Right cardiac atrium (tissue), 5 donors: ENCODE measurements around the gene EMC1. TPM values are rescaled to one million over a fixed set of nuclear protein-coding genes. Genes with fewer than 3 reads are reported as not detected.

Experiments used
- ATAC-seq, 2 donors: fragments of 200-7000 bp; cut with Tn5 transposase; one replicate each; pipeline versions ENCODE4 v1.8.0 to v1.9.1; 2020; ENCODE audit warnings: moderate library complexity in 2 of 2, mild to moderate bottlenecking in 1 of 2
- DNase-seq, 3 donors: peaks; one replicate each; pipeline ENCODE4 v3.0.0-alpha.2; 2020
- H3K27ac ChIP-seq: one replicate; pipeline ENCODE4 v1.5.1; 2013; ENCODE audit warnings: mild to moderate bottlenecking, low read length, control low read depth, moderate library complexity
- H3K27me3 ChIP-seq: one replicate; pipeline ENCODE4 v1.6.1; 2013; ENCODE audit not compliant: control insufficient read depth, insufficient read depth
- H3K4me1 ChIP-seq: one replicate; pipeline ENCODE4 v1.6.1; 2013; ENCODE audit warnings: low read length; ENCODE audit not compliant: control insufficient read depth, insufficient read depth
- H3K4me3 ChIP-seq: one replicate; pipeline ENCODE4 v1.5.1; 2013; ENCODE audit warnings: low read length, control low read depth
- H3K9me3 ChIP-seq: one replicate; pipeline ENCODE4 v1.6.1; 2013; ENCODE audit warnings: low read length; ENCODE audit not compliant: control insufficient read depth
- WGBS: extraction: QIAGEN DNeasy Blood & Tissue Kit; methylation state at CpG from one replicate; pipeline ENCODE4 v1.1.7; 2013; 5-methylcytosine and 5-hydroxymethylcytosine counted together
- intact Hi-C, 4 donors: fragments of 100-400 bp; cut with DNase I; formaldehyde crosslinking; loops; one replicate each; pipeline versions ENCODE4 v1.11.0 to v1.14.0; 2022 to 2023
- polyA plus RNA-seq: library from polyadenylated mRNA; stranded (reverse); fragments of 200-250 nt; gene quantifications from one replicate; pipeline ENCODE4 v1.2.3, GENCODE V29; 2013
- total RNA-seq, 4 donors: library from RNA; stranded (reverse); fragmentation: NEBNext Ultra II Directional; extraction: Animal tissue kit (Norgen Biotek cat#: 25700); gene quantifications; one replicate each; pipeline ENCODE4 v1.2.1, GENCODE V29; 2021
- donor health status: healthy with polysubstance abuse.
- donor health status: DM: no; HTN: yes; CAD: no.
- donor health status: DM: no; HTN: no; CAD: no.
- donor health status: DM: no; HTN: yes; CAD: no; lungs with severe emphysema.
- donor health status: DM: yes; HTN: yes; CAD: no.

The EMC1 gene
- total and polyA plus RNA-seq, 5 donors, result 11.5 to 31.9 (median 30.3) TPM

DNA sequence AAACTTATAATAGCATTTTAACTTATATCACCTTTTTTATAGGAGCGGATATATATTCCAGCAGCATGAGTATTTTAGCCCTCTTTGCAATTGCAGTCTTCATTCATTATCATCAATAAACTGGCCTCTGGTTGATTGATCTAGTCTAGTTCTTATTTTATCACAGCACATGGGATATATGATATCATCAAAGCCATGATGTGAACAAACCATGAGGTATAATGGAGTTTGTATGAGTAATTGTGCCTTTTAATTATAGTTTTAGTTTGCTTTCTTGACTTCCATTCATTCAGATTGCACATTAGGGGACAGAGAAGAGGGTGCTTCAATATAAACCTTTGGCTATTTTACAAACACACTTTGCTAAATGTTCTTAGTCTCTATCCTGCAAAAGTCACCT lies 37.7 kb downstream of the EMC1 start:
- Histone ChIP-seq H3K27me3 (no peaks in the 10 kb centered on the region), H3K27ac (no peak overlapping the region), H3K4me3 (no peak overlapping the region), H3K9me3 (no peaks in the 10 kb centered on the region), H3K4me1 (peaks cover 3% of the 10 kb centered on the region)
- DNase-seq, result no peak
- 98% methylated on average over 1 of the region's 1 CpG for WGBS
- intact Hi-C loops, result no loop called here
- no peak for ATAC-seq

DNA sequence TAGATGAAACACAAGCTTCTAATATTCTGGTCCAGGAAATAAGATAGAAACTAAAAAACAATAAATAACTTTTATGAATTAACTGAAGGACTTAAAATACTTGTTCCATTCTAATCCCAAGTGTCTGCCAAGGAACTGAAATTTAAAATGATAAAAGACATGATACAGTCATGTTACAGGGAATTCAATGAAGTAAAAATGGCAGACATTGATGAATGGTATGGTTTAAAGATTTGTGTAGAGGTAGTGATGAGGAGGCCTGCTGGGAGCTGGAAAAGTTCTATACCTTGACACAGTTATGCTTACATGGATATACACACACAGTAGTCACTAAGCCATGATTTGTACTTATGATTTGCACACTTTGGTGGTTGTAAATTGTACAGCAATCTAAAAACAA lies 39.2 kb downstream of the EMC1 start:
- intact Hi-C loops, result no loop called here
- no peak for DNase-seq
- ATAC-seq, result no peak
- Histone ChIP-seq H3K27ac (no peak overlapping the region), H3K4me1 (peaks cover 5% of the 10 kb centered on the region), H3K27me3 (no peaks in the 10 kb centered on the region), H3K9me3 (no peaks in the 10 kb centered on the region), H3K4me3 (no peak overlapping the region)

DNA sequence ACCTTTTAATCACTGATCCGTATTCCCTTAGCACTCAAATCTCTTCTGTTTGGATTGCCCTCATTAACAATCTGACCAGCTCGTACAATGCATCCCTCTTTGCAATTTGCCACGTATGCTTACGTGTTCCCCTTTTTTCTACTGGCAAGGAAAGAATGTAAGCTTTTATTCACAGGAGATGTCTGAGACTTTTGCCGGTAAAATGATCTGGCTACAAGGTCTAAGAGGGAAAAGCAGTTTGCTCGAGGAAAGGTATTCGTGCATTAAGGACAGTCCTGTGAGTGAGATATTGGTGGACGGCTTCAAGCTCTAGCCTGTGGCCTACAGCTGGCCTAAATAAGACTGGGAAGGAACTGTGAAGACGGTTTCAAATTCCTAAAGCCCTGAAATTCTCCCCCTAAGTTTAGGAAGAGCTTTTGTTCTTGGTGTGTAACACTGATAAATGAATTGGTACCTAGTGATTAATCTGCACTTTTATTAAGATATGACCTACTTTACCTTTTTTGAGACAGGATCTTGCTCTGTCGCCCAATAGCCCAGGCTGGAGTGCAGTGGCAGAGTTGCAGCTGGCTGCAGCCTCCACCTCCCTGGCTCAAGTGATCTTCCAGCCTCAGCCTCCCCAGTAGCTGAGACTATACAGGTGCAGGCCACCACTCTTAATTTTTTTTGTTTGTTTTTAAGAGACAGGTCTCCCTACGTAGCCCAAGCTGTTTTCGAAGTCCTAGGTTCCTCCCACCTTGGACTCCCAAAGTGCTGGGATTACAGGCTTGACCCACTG lies 40.4 kb downstream of the EMC1 start:
- Histone ChIP-seq H3K4me1 (peaks cover 7% of the 10 kb centered on the region), H3K27ac (peak overlapping the region; percentile 93), H3K4me3 (peak overlapping the region; percentile 88), H3K9me3 (no peaks in the 10 kb centered on the region), H3K27me3 (no peaks in the 10 kb centered on the region)
- ATAC-seq (no peak), DNase-seq (no peak)
- intact Hi-C loops, result no loop called here
- WGBS, result 22% methylated on average over 12 of the region's 12 CpGs

DNA sequence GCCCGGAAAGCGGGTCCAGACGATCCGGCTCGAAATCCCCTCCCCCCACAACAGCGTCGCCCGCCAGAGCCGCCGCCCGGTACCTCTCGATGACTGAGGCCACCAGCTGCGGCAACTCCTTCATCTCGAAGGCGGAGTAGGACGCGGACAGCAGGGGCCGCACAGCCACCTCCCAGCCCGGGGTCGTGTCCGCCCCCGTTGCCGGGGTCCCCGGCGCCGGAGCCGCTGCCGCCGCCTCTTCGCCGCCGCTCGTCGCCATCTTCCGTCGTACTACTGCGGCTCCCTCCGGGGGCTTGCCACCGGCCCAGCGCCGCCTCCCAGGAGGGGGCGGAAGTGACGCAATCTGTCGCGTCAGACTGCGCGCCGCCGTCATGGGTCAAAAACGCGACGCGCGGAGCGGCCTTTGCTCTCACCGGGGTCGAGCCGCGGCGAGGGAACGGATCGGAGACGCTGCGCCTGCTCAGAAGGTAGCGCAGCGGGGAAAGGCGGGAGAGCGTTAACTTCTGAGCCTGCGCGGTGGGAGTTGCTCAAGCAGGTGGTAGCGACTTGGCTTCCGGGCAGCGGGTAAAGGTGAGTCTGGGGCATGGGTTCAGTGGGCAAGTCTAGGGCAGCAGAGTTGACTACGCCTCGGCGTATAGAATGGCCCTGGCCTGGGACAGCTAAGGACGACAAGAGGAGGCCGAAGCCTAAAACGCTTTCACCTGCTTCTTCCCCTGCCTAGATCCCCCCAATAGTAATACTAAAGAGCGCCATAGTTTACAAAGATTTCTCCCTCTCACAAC lies 41.1 kb downstream of the EMC1 start, which contains the start of gene UBR4:
TSS of gene UBR4 (minus strand) at position 277 of the 782 bp plus-strand sequence. CDS start at position 259, 18 bp downstream.
- peak; percentile 98 to 99 for ATAC-seq
- peaks cover 7% of the 10 kb centered on the region for H3K4me1 ChIP-seq
- intact Hi-C loops, result loop anchor here in 1 of 4 donors (10.0 kb wide), 1 partner anchor 445 kb away; no protein-coding TSS in a partner anchor
- peak; percentile 95 to 98 (median 98) for DNase-seq
- peak within 1 kb of the TSS; percentile 93 for H3K27ac ChIP-seq
- H3K4me3 ChIP-seq, result peak within 1 kb of the TSS; percentile 88
- H3K9me3 ChIP-seq, result no peaks in the 10 kb centered on the region
- under 1% methylated on average over 80 of the region's 80 CpGs for WGBS
- H3K27me3 ChIP-seq, result no peaks in the 10 kb centered on the region

DNA sequence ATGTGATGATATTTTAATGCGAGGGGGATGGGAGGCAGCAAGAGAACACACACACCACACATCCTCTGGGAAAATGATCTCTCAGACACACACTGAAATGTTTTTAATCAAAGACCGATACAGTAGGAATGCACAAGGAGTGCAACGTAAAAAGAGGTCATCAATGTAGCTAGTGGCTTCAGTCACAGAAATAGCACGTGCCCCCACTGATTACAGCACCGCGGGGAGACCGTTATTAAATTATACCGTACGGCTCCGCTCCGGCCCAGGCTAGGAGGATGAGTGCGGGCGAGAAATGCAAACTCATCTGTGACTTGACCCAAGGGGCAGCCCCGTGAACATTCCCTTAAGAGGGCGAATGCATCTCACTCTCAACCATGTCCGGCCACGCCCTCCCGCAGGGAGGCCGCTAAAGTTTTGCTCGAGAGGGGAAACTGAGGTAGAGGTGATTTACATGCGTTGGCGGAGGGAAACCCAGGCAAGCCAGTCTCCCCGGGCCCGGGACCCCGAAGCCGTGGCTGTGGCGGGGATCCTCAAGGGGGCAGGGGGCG lies 41.8 kb downstream of the EMC1 start:
- Histone ChIP-seq H3K27ac (peak overlapping the region; percentile 90), H3K27me3 (no peaks in the 10 kb centered on the region), H3K4me1 (peaks cover 7% of the 10 kb centered on the region), H3K9me3 (no peaks in the 10 kb centered on the region), H3K4me3 (peak overlapping the region; percentile 88)
- ATAC-seq, result peak; percentile 40 to 57
- under 1% methylated on average over 28 of the region's 28 CpGs for WGBS
- intact Hi-C loops, result loop anchor here in 1 of 4 donors (10.0 kb wide), 1 partner anchor 445 kb away; no protein-coding TSS in a partner anchor
- peak in 1 of 3 donors; percentile 39 for DNase-seq

DNA sequence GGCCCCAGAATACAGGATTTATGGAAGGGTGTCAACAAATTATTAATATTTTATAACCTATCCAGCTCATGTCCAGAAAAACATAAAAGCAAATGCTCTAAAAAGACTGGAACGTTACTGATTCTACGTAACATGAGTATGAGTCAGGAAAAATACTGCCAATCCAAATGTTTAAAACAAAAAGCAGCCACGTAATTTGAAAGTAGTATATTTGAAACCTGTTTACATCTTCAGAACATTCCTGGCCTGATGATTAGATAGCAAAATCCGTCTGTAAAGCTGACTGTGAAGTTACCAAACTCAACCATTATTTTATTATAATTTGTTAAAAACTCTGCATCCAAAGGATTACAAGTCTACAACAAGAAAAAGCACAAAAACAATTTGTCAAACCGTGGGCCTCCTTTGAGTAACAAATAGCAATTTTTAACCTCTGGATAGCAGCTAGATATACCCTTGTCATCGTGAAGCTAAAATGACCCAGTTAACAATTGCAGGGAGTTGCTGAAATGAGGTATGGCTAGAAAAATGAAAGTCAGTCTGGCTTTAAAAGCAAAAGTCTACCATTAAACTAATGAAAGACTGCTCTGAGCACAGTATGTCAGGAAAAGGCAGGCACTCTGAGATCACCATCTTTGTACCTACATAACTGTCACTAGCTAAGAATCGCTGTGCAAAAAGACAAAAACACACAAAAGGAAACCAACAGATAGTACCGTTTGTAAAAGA lies 42.5 kb downstream of the EMC1 start:
- no peaks in the 10 kb centered on the region for H3K27me3 ChIP-seq
- H3K4me3 ChIP-seq, result peak overlapping the region; percentile 88
- intact Hi-C loops, result loop anchor here in 1 of 4 donors (10.0 kb wide), 1 partner anchor 446 kb away; no protein-coding TSS in a partner anchor
- DNase-seq (no peak), ATAC-seq (no peak)
- 15% methylated on average over 8 of the region's 8 CpGs for WGBS
- no peaks in the 10 kb centered on the region for H3K9me3 ChIP-seq
- no peak overlapping the region for H3K27ac ChIP-seq
- H3K4me1 ChIP-seq, result peaks cover 7% of the 10 kb centered on the region

DNA sequence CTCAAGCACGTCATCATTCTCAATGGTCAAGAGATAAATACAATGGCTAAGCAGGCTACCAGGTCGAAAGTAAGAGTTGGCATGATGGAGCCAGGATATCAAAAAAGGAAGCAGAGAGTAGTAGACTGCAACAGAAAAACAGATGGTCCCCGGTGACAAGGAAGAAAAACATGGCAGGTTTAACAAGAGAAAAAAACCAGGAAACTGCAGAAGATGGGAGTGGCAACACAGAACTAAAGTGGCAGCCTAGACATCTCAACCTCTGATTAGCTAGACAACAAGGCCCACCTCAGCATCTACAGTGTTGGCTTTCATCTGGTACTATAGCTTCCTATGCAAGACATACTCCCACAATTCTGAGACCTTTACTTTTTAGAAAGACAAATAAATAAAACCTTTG lies 44.4 kb downstream of the EMC1 start:
- Histone ChIP-seq H3K9me3 (no peaks in the 10 kb centered on the region), H3K27me3 (no peaks in the 10 kb centered on the region), H3K4me3 (no peak overlapping the region), H3K4me1 (peaks cover 7% of the 10 kb centered on the region), H3K27ac (no peak overlapping the region)
- WGBS, result 56% methylated on average over 3 of the region's 3 CpGs
- DNase-seq (no peak), ATAC-seq (no peak)
- intact Hi-C loops, result loop anchor here in 1 of 4 donors (10.0 kb wide), 1 partner anchor 448 kb away; no protein-coding TSS in a partner anchor

DNA sequence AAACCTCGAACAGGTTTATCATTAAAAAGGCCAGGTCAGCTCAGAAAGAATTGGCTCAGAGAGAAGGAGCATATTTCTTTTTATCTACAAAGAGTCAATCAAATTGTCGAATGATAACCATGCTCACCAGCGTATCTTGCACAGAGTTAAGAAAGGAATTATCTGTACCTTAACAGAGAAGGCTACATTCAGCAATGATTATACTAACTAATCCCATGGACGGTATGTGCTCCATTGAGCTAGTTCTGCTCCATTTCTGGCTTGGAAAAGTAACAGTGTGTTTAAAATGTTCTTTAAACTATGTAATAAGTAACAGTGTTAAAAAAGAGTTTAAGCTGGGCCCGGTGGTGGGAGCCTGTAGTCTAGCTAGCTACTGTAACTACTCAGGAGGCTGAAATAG lies 45.5 kb downstream of the EMC1 start:
- no peak overlapping the region for H3K4me3 ChIP-seq
- H3K27me3 ChIP-seq, result no peaks in the 10 kb centered on the region
- H3K9me3 ChIP-seq, result no peaks in the 10 kb centered on the region
- ATAC-seq (no peak), DNase-seq (no peak)
- H3K4me1 ChIP-seq, result peaks cover 6% of the 10 kb centered on the region
- H3K27ac ChIP-seq, result no peak overlapping the region
- intact Hi-C loops, result loop anchor here in 1 of 4 donors (10.0 kb wide), 1 partner anchor 449 kb away; no protein-coding TSS in a partner anchor
- 50% methylated on average over 5 of the region's 5 CpGs for WGBS

DNA sequence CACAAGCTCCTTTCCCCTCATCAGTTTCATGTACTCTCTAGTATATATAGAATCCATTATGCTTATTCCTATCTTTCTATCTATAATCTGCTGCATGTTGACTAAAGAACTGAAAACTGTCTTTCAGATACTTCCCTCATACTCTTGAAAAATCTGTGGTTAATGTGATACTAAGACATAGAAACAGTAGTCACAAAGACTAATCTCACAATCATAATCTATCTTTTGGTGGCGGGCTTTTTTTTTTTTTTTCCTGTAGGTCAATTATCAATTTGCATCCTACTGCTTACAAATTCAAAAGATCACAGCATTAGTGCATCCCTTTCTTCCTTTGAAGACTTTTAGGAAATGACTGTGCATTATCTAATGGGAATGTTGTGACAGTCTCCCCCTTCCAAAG lies 45.9 kb downstream of the EMC1 start:
- no peak overlapping the region for H3K4me3 ChIP-seq
- intact Hi-C loops, result loop anchor here in 1 of 4 donors (10.0 kb wide), 1 partner anchor 449 kb away; no protein-coding TSS in a partner anchor
- H3K4me1 ChIP-seq, result peaks cover 4% of the 10 kb centered on the region
- ATAC-seq, result no peak
- H3K9me3 ChIP-seq, result no peaks in the 10 kb centered on the region
- no peak for DNase-seq
- H3K27ac ChIP-seq, result no peak overlapping the region
- no peaks in the 10 kb centered on the region for H3K27me3 ChIP-seq
- WGBS, result 84% methylated on average over 1 of the region's 1 CpG

DNA sequence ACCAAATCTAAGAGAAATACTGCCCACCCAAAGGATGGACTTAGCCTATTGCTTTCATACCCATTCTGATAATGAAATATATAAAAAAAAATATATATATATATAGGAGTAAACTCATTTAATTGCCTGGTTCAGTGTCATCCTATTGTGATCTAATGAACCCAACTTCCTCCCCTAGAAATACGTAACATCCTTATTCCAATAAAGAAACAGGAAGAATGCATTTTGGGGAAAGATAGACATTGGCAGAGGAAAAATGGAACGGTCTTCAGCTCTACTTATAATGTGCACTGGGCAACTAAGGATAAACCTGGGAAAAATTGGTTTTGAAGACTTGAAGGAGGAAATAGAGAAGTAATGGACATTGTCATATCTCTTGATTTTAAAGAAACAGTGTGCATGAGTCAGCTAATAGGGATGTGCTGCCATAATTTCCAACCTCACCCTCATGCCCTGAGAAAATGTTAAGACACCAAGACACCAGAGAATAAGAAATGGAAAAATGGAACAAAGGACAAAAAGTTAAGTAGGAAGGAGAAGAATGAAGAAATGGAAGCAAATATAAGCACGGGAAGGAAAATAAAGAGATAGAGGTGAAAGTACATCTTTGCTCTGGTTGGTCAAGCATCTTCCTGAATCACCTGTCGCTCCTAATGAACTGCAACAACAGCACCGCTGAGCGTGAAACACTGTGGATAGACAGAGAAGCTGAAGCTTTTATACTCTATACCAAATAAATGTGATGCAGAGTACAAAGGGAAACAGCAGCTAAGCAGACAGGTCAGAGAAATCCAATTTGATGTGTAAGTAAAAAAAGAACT lies 46.7 kb downstream of the EMC1 start:
- WGBS, result 82% methylated on average over 6 of the region's 6 CpGs
- Histone ChIP-seq H3K4me1 (peaks cover 4% of the 10 kb centered on the region), H3K27ac (no peak overlapping the region), H3K9me3 (no peaks in the 10 kb centered on the region), H3K27me3 (no peaks in the 10 kb centered on the region), H3K4me3 (no peak overlapping the region)
- ATAC-seq (no peak), DNase-seq (no peak)
- intact Hi-C loops, result loop anchor here in 1 of 4 donors (10.0 kb wide), 1 partner anchor 450 kb away; no protein-coding TSS in a partner anchor
